HG02571 (cell line): ENCODE data around the gene URB1.
"Not testable (repeated sequence)": the region's sequence is repeated elsewhere in the genome, so short reads cannot be mapped to it uniquely, and the experiment has no call there.

Experiments
- ATAC-seq: cut with Tn5 transposase; IDR thresholded peaks from one replicate; pipeline ENCODE4 v1.9.1; 2021; ENCODE audit warnings: mild to moderate bottlenecking, moderate library complexity; ENCODE audit not compliant: unreplicated experiment

URB1 gene

GRCh38 chr21:32378956-32379355 lies 13.9 kb downstream of the URB1 start:
- ATAC-seq: no peak

GRCh38 chr21:32377991-32378390 lies 14.8 kb downstream of the URB1 start:
- no peak for ATAC-seq

GRCh38 chr21:32377506-32377905 lies 15.3 kb downstream of the URB1 start:
- ATAC-seq: no peak

- no peak for ATAC-seq
These were observed 20.1 kb downstream of the URB1 start for GRCh38 chr21:32372755-32373154.

GRCh38 chr21:32371913-32372314 lies 20.9 kb downstream of the URB1 start:
- ATAC-seq: no peak

- no peak for ATAC-seq
These were observed 21.6 kb downstream of the URB1 start for GRCh38 chr21:32370998-32371766.

- ATAC-seq: not testable (repeated sequence)
These were observed 23.9 kb downstream of the URB1 start for GRCh38 chr21:32368961-32369360.

GRCh38 chr21:32368386-32368785 lies 24.4 kb downstream of the URB1 start:
- no peak for ATAC-seq

- no peak for ATAC-seq
These were observed 25.7 kb downstream of the URB1 start for GRCh38 chr21:32367158-32367557.

- no peak for ATAC-seq
These were observed 26.6 kb downstream of the URB1 start for GRCh38 chr21:32366191-32366590.

- ATAC-seq: no peak
These were observed 28.0 kb downstream of the URB1 start for GRCh38 chr21:32364796-32365195.

GRCh38 chr21:32364387-32364786 lies 28.4 kb downstream of the URB1 start:
- ATAC-seq: no peak

- ATAC-seq: no peak
These were observed 32.3 kb downstream of the URB1 start for GRCh38 chr21:32360401-32360975.

GRCh38 chr21:32359719-32360260 lies 33.0 kb downstream of the URB1 start:
- no peak for ATAC-seq

GRCh38 chr21:32356874-32357395 lies 35.9 kb downstream of the URB1 start:
- ATAC-seq: no peak

GRCh38 chr21:32353002-32353711 lies 39.7 kb downstream of the URB1 start:
- ATAC-seq: no peak

- ATAC-seq: no peak
These were observed 40.3 kb downstream of the URB1 start for GRCh38 chr21:32352526-32352925.

- no peak for ATAC-seq
These were observed 41.4 kb downstream of the URB1 start for GRCh38 chr21:32351428-32351827.

GRCh38 chr21:32350981-32351380 lies 41.8 kb downstream of the URB1 start:
- no peak for ATAC-seq

GRCh38 chr21:32350211-32350980 lies 42.4 kb downstream of the URB1 start:
- no peak for ATAC-seq
